22Rv1 (cell line): ENCODE results near the gene RNF41.

Experiments used
- H3K27ac ChIP-seq: fragments of 450-650 bp; 2 replicates; pipeline ENCODE4 v1.5.1; 2017
- ZFX ChIP-seq: fragments of 450-650 bp; IDR thresholded peaks from 2 replicates; pipeline ENCODE4 v1.6.1; 2017; ENCODE audit warnings: antibody characterized with exemption, borderline replicate concordance
- TF ChIP-seq, protein P1 (sequence below): fragments of 450-650 bp; IDR thresholded peaks from 2 replicates; pipeline ENCODE4 v1.5.1; 2017; ENCODE audit warnings: mild to moderate bottlenecking

Gene RNF41

DNA sequence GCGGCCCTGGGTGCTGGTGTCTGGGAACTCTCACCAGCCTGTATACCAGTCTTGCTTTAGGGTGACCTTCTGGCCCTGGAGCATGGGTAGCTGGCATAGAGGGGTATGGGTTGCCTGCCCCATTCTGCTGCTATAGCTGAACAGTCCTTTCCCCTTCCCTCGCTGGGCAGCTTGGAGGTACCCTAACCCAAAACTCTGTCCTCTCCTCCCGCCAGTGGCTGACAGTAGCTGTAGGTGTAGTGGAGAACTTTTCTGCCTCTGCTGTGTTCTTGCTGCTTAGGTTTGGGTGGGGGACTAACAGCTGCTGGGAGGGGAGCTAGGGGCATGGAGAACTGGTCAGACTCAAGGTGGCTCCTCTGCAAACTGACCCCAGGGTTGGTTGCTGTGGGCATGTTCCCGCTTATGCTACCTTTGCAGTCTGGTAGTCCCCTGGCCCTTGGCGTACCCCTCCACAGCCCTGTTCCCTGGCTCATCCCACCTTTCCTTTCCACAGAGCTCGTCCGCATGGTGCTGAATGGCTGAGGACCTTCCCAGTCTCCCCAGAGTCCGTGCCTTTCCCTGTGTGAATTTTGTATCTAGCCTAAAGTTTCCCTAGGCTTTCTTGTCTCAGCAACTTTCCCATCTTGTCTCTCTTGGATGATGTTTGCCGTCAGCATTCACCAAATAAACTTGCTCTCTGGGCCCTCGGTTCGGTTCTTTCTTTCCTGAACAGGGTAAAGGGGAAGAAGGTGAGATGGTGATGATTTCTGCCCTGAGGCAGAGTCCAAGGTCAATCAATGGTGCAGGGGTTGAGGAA, 60.6 kb downstream of the RNF41 start:
- TF ChIP-seq, protein P1, sequence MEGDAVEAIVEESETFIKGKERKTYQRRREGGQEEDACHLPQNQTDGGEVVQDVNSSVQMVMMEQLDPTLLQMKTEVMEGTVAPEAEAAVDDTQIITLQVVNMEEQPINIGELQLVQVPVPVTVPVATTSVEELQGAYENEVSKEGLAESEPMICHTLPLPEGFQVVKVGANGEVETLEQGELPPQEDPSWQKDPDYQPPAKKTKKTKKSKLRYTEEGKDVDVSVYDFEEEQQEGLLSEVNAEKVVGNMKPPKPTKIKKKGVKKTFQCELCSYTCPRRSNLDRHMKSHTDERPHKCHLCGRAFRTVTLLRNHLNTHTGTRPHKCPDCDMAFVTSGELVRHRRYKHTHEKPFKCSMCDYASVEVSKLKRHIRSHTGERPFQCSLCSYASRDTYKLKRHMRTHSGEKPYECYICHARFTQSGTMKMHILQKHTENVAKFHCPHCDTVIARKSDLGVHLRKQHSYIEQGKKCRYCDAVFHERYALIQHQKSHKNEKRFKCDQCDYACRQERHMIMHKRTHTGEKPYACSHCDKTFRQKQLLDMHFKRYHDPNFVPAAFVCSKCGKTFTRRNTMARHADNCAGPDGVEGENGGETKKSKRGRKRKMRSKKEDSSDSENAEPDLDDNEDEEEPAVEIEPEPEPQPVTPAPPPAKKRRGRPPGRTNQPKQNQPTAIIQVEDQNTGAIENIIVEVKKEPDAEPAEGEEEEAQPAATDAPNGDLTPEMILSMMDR, result no peak
- TF ChIP-seq ZFX, result no peak
- H3K27ac ChIP-seq, result peak overlapping the region; percentile 90

DNA sequence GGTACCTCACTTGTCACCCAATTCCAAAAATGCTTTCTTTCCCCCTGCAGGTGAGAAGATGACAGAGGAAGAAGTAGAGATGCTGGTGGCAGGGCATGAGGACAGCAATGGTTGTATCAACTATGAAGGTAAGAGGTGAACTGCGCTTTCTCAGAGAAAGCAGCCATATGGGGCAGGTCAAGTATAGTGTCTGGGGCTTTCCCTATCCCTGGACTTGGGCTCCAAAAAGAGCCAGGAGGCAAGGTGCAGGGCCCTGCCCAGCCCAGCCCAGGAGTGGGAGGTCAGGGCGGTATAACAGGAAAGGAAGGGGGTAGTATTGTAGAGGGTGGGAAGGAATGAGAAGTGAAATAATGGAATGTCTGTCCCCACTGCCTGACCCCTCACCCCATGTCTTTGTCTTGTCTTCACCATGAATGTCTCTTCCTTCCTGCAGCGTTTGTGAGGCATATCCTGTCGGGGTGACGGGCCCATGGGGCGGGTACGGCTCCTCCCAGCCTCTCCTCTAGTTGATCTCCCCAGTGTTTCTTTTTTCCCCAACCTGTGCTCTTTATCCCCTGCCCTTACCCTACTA, 61.4 kb downstream of the RNF41 start:
- H3K27ac ChIP-seq, result peak overlapping the region; percentile 90
- TF ChIP-seq, protein P1, result no peak
- TF ChIP-seq ZFX, result no peak

DNA sequence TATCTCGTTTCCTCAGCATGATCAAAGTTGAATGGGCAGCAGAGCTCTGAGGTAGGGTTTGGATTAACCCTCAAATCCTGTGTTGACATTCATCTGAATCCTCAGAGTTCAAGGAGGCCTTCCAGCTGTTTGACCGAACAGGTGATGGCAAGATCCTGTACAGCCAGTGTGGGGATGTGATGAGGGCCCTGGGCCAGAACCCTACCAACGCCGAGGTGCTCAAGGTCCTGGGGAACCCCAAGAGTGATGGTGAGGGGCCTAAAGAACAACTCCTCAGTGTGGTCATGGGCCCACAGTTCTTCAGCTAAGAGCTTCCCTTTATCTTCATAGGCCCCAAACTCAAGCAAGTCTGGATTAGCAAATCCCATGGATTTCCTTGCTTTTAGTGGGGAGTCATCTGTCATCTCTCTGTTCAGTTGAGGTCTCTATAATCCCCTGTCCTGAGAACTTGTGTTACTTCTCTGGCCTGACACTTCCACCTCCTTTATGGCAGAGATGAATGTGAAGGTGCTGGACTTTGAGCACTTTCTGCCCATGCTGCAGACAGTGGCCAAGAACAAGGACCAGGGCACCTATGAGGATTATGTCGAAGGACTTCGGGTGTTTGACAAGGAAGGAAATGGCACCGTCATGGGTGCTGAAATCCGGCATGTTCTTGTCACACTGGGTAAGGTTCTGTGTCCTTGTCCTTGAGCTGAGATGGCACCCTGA, 62.1 kb downstream of the RNF41 start:
- TF ChIP-seq, protein P1, result no peak
- TF ChIP-seq ZFX, result no peak
- peak overlapping the region; percentile 90 for H3K27ac ChIP-seq

DNA sequence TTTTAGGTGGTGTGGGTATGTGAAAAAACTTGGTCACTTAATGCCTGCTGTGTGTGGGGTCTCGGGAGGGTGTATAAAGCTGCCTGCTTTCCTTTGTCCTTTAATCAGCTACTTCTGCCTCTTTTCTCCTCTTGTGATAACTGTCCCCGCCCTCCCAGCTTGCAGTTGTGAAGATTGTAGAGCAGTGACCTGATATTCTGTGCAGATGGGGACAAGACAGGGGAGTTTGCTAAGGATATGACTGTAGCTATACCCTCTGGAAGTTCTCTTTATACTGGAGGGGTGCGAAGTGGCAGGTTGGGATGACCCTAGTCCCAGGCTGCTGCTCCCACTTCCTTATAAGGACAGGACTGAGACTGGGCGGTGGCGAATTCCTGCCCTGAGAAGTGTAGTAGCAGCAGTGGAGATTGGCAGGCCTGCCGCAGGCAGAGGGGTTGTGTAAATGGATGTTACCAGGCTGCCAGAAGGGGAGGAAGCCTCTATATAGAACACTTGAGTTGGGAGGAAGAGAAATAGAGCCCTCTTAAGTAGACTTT, 62.7 kb downstream of the RNF41 start:
- TF ChIP-seq, protein P1, result no peak
- TF ChIP-seq ZFX, result no peak
- H3K27ac ChIP-seq, result peak overlapping the region; percentile 90

DNA sequence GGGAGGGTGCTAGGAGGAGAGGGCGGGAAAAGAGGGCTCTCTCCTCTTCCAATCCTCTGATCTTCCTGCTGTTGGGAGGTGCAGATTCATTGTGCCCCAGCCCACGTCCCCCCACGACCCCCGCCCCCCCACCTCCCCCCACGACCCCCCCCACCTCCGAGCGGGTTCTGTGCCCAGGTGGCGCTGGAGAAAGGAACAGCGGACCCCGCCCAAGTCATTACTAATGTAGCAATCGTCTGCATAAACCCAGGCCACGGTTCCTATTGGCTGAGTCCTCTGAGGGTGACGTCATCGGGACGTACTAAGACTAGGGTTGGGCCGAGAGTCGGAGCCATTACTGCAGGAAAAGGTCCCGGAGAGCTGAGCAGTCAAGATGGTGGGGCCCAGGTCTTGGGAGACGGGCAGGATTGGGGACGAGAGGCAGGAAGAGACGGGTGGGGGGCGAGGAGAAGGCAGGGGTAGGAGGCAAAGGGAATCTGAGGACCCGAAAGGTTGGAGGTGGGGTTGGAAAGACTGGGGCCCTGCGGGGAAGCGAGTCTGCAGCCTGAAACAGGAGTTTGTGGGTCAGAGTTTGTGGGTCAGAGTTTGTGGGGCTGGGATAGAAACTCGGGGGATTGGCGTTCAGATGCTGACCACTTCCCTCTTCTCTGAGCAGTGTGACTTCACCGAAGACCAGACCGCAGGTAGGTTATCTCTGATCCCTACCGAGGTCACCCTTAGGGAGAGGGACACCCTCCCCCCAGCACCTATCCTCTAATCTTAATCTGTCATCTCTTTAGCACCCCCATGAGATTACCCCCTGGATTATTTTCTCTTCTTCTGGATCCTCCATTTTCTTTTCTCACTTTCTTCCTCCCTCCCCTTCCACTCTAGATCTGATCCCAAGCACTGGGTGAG, 63.4 kb downstream of the RNF41 start, which contains the start of gene MYL6:
MYL6 (plus strand) TSS at position 331 of the 897 bp plus-strand sequence; CDS start at position 374, 43 bp downstream.
- TF ChIP-seq, protein P1, result peak; percentile 31
- TF ChIP-seq ZFX, result no peak
- peak within 1 kb of the TSS; percentile 90 for H3K27ac ChIP-seq

DNA sequence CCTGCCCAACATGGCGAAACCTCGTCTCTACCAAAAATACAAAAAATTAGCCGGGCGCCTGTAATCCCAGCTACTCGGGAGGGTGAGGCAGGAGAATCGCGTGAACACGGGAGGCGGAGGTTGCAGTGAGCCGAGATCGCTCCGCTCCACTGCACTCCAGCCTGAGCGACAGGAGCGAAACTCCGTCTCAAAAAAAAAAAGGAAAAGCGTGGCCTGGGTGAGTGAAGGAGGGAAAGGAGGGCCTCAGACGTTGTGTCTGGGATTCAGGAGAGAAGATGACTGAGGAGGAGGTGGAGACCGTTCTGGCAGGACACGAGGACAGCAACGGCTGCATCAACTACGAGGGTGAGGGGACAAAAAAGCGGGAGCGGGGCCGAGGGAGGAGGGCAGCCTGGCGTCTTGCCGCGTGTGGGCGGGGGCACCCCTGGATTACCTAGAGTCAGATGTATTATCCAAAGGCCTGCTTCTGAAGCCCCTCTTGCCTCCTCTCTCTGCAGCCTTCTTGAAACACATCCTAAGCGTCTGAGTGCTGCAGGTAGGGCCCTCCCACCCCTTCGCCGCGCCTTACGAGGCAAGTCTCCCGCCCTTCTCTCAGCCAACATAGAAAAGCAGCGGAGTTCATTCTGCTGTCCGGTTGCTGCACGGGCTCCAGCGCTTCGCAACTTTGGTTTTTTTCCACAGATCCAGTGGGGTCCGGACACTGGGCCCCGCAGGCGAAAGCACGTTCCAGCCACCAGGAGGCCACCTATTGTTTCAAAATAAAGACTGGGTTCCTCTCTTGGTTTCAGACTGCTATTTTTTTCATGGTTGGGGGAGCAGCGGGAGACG, 64.3 kb downstream of the RNF41 start:
- TF ChIP-seq, protein P1, result no peak
- no peak for TF ChIP-seq ZFX

DNA sequence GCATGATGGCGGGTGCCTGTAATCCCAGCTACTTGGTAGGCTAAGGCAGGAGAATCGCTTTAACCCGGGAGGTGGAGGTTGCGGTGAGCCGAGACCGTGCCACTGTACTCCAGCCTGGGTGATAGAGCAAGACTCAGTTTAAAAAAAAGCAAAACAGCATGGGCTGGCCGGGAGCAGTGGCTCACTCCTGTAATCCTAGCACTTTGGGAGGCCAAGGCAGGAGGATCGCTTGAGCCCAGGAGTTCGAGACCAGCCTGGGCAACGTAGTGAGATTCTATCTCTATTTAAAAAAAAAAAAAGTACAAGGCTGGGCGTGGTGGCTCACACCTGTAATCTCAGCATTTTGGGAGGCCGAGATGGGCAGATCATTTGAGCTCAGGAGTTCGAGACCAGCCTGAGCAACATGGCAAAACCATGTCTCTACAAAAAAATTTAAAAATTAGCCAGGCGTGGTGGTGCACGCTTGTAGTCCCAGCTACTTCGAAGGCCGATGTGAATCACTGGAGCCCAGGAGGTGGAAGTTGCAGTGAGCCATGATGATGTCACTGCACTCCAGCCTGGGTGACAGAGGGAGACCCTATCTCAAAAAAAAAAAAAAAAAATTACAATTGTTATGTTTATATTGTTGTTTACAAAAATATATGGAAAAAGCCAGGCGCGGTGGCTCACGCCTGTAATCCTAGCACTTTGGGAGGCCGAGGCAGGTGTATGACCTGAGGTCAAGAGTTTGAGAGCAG, 65.1 kb downstream of the RNF41 start:
- H3K27ac ChIP-seq, result 0 out of 2 replicates have a peak overlapping the region, but pooled peaks have one; percentile 99

More for the DNA sequence above, 64.3 kb downstream of the RNF41 start:
- peak overlapping the region; percentile 90 for H3K27ac ChIP-seq
